Sigmoid colon (tissue), 4 donors: Measurements from ENCODE around the gene SNX14.

ENCODE experiments used
- EP300 ChIP-seq, 4 donors: sonication (generic); formaldehyde crosslinking; IDR thresholded peaks; one replicate each; pipeline ENCODE4 v1.6.1; 2017; ENCODE audit warnings: antibody characterized with exemption in 4 of 4
- POLR2A ChIP-seq, 2 donors: fragments of 450-650 bp; IDR thresholded peaks; one replicate each; pipeline ENCODE4 v1.6.1; 2016; ENCODE audit warnings: antibody characterized with exemption in 2 of 2, mild to moderate bottlenecking in 2 of 2, moderate library complexity in 2 of 2
- POLR2AphosphoS5 ChIP-seq, 4 donors: sonication (generic); formaldehyde crosslinking; IDR thresholded peaks; one replicate each; pipeline ENCODE4 v1.6.1; 2017; ENCODE audit warnings: antibody characterized with exemption in 4 of 4
- TF ChIP-seq, protein P1 (sequence below), 4 experiments: fragments of 450-650 bp in 3 of 4; fragments of 200-600 bp in 1 of 4; IDR thresholded peaks; one replicate each; pipeline ENCODE4 v1.5.1; 2016 to 2019; ENCODE audit warnings: antibody characterized with exemption in 4 of 4, mild to moderate bottlenecking in 3 of 4, moderate library complexity in 2 of 4

- TF ChIP-seq, protein P1, sequence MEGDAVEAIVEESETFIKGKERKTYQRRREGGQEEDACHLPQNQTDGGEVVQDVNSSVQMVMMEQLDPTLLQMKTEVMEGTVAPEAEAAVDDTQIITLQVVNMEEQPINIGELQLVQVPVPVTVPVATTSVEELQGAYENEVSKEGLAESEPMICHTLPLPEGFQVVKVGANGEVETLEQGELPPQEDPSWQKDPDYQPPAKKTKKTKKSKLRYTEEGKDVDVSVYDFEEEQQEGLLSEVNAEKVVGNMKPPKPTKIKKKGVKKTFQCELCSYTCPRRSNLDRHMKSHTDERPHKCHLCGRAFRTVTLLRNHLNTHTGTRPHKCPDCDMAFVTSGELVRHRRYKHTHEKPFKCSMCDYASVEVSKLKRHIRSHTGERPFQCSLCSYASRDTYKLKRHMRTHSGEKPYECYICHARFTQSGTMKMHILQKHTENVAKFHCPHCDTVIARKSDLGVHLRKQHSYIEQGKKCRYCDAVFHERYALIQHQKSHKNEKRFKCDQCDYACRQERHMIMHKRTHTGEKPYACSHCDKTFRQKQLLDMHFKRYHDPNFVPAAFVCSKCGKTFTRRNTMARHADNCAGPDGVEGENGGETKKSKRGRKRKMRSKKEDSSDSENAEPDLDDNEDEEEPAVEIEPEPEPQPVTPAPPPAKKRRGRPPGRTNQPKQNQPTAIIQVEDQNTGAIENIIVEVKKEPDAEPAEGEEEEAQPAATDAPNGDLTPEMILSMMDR (IDR thresholded peaks at IDR 0.05): no peak
- TF ChIP-seq POLR2A (IDR thresholded peaks at IDR 0.05): no peak
- peak in 1 of 4 donors; percentile 11 for TF ChIP-seq EP300 (IDR thresholded peaks at IDR 0.05)
- peak in 2 of 4 donors; percentile 14 to 40 for TF ChIP-seq POLR2AphosphoS5 (IDR thresholded peaks at IDR 0.05)
Measured at GRCh38 chr6:85460921-85461797, 132.5 kb downstream of the SNX14 start.
